K562 (cell line): ENCODE data around the gene ASCL3. TPM values are rescaled to one million over a fixed set of nuclear protein-coding genes. Genes with fewer than 3 reads are reported as not detected.

ENCODE experiments used
- HDAC6 ChIP-seq: IDR thresholded peaks from 2 replicates; pipeline ENCODE4 v1.6.1; 2012; ENCODE audit warnings: low read depth, mild to moderate bottlenecking, control low read depth, inconsistent platforms, low read length, moderate library complexity
- MTA3 ChIP-seq: fragments of 450-650 bp; formaldehyde crosslinking; IDR thresholded peaks from 2 replicates; pipeline ENCODE4 v1.6.1; 2017; ENCODE audit warnings: mild to moderate bottlenecking, borderline replicate concordance
- MTF1 ChIP-seq: fragments of 250-450 bp; sonication (Bioruptor Pico); IDR thresholded peaks from 2 replicates; pipeline ENCODE4 v1.9.0; 2021; ENCODE audit warnings: moderate library complexity, mild to moderate bottlenecking, inconsistent platforms, borderline replicate concordance
- PML ChIP-seq: IDR thresholded peaks from 2 replicates; pipeline ENCODE4 v1.6.1; 2012; ENCODE audit warnings: low read length, inconsistent platforms
- POLR2AphosphoS5 ChIP-seq: IDR thresholded peaks from 2 replicates; pipeline ENCODE4 v1.6.1; 2011; ENCODE audit warnings: mild to moderate bottlenecking, low read depth, low read length, moderate library complexity; ENCODE audit not compliant: control insufficient read depth, insufficient read depth
- POLR3A ChIP-seq: IDR thresholded peaks from 2 replicates; pipeline ENCODE4 v1.6.1; 2011; ENCODE audit warnings: borderline replicate concordance, mild to moderate bottlenecking, moderate library complexity; ENCODE audit not compliant: insufficient read length, insufficient read depth; ENCODE audit errors: extremely low read depth
- POU5F1 ChIP-seq: fragments of 150-350 bp; IDR thresholded peaks from 2 replicates; pipeline ENCODE4 v1.6.1; 2014; ENCODE audit warnings: borderline replicate concordance, low read length, low read depth, mild to moderate bottlenecking; ENCODE audit not compliant: partially characterized antibody
- RB1 ChIP-seq: fragments of 450-650 bp; IDR thresholded peaks from 2 replicates; pipeline ENCODE4 v1.6.1; 2017; ENCODE audit warnings: low read depth, mild to moderate bottlenecking
- SAP30 ChIP-seq: fragments of 200-600 bp; sonication (generic); IDR thresholded peaks from 2 replicates; pipeline ENCODE4 v1.6.1; 2012; ENCODE audit warnings: borderline replicate concordance, low read depth, mild to moderate bottlenecking, moderate library complexity, low read length, control low read depth, inconsistent platforms; ENCODE audit not compliant: insufficient read depth, poor library complexity, severe bottlenecking
- SMARCB1 ChIP-seq: IDR thresholded peaks from 2 replicates; pipeline ENCODE4 v1.6.1; 2011; ENCODE audit warnings: improper control_type of control experiment, low read depth; ENCODE audit not compliant: insufficient read length
- polyA plus RNA-seq, 8 experiments: library from polyadenylated mRNA; depleted of rRNA in 4 of 8; stranded (reverse) in 5 of 8; unstranded in 3 of 8; fragments of >200 nt; fragmentation: Nextera tagmentation in 2 of 8; fragmentation: Illumina TruSeq in 1 of 8; extraction: Ambion mirVana in 2 of 8; extraction: Trizol in 1 of 8; gene quantifications; 2 replicates each; pipeline versions ENCODE4 v1.2.1 to v1.2.3, GENCODE V29; 2011 to 2014; ENCODE audit warnings: inconsistent platforms in 1 of 8, missing spikeins in 1 of 8
- total RNA-seq, 7 experiments: library from RNA; depleted of rRNA in 6 of 7; stranded (reverse); fragments of >200 nt in 6 of 7; fragmentation: Illumina TruSeq in 2 of 7; extraction: Trizol in 2 of 7; gene quantifications; 2 replicates each; pipeline versions ENCODE4 v1.2.1 to v1.2.3, GENCODE V29; 2011 to 2021; ENCODE audit warnings: low replicate concordance in 1 of 7
- TF ChIP-seq, protein P1 (sequence below): fragments of 450-650 bp; IDR thresholded peaks from 2 replicates; pipeline ENCODE4 v1.6.1; 2018; ENCODE audit not compliant: partially characterized antibody

The ASCL3 gene
- total and polyA plus RNA-seq, 9 of the 15 experiments (the other 6 are each of a cell fraction or from before 2014, with no cell fraction given): not detected

GRCh38 chr11:8964324-8965320, 21.8 kb upstream of the ASCL3 start, which contains the start of gene TMEM9B (continued):
- TF ChIP-seq, protein P1, sequence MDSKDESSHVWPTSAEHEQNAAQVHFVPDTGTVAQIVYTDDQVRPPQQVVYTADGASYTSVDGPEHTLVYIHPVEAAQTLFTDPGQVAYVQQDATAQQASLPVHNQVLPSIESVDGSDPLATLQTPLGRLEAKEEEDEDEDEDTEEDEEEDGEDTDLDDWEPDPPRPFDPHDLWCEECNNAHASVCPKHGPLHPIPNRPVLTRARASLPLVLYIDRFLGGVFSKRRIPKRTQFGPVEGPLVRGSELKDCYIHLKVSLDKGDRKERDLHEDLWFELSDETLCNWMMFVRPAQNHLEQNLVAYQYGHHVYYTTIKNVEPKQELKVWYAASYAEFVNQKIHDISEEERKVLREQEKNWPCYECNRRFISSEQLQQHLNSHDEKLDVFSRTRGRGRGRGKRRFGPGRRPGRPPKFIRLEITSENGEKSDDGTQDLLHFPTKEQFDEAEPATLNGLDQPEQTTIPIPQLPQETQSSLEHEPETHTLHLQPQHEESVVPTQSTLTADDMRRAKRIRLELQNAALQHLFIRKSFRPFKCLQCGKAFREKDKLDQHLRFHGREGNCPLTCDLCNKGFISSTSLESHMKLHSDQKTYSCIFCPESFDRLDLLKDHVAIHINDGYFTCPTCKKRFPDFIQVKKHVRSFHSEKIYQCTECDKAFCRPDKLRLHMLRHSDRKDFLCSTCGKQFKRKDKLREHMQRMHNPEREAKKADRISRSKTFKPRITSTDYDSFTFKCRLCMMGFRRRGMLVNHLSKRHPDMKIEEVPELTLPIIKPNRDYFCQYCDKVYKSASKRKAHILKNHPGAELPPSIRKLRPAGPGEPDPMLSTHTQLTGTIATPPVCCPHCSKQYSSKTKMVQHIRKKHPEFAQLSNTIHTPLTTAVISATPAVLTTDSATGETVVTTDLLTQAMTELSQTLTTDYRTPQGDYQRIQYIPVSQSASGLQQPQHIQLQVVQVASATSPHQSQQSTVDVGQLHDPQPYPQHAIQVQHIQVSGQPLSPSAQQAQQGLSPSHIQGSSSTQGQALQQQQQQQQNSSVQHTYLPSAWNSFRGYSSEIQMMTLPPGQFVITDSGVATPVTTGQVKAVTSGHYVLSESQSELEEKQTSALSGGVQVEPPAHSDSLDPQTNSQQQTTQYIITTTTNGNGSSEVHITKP: peak; percentile 62
- TF ChIP-seq MTF1 (CRISPR knock-in tag): no peak
- TF ChIP-seq HDAC6: no peak
- no peak for TF ChIP-seq POLR3A
- TF ChIP-seq POU5F1: no peak
- TF ChIP-seq POLR2AphosphoS5: peak; percentile 84
- peak; percentile 49 for TF ChIP-seq RB1
- no peak for TF ChIP-seq SMARCB1
- TF ChIP-seq SAP30: peak; percentile 86
- peak; percentile 80 for TF ChIP-seq PML
- TF ChIP-seq MTA3: peak; percentile 86; the same call in 1 of the 2 replicates
